DMS79 (cell line): Measurements from ENCODE around the gene TPRG1.
A peak's percentile ranks its signal among the peaks of the same experiment; 100 is the strongest.

Experiments used
- DNase-seq: peaks from one replicate; lab custom pipeline; 2025; lab: John Stamatoyannopoulos, UW

TPRG1 gene

GRCh38 chr3:189166321-189166720 lies 5.5 kb upstream of the TPRG1 start:
- DNase-seq, result no peak

GRCh38 chr3:189167027-189167766 lies 4.6 kb upstream of the TPRG1 start:
- DNase-seq, result peak; percentile 8

GRCh38 chr3:189168711-189169110 lies 3.1 kb upstream of the TPRG1 start:
- no peak for DNase-seq

GRCh38 chr3:189169728-189170127 lies 2.0 kb upstream of the TPRG1 start:
- no peak for DNase-seq

- no peak for DNase-seq
These were observed 1.2 kb upstream of the TPRG1 start for GRCh38 chr3:189170559-189170958.

- no peak for DNase-seq
These were observed 1.1 kb downstream of the TPRG1 start for GRCh38 chr3:189172668-189173419.

GRCh38 chr3:189184566-189184965 lies 12.8 kb downstream of the TPRG1 start:
- no peak for DNase-seq

- no peak for DNase-seq
These were observed 14.3 kb downstream of the TPRG1 start for GRCh38 chr3:189186101-189186500.

- no peak for DNase-seq
These were observed 16.7 kb downstream of the TPRG1 start for GRCh38 chr3:189188466-189188865.

- DNase-seq, result no peak
These were observed 21.0 kb downstream of the TPRG1 start for GRCh38 chr3:189192725-189193124.

- no peak for DNase-seq
These were observed 23.5 kb downstream of the TPRG1 start for GRCh38 chr3:189195302-189195701.

GRCh38 chr3:189202106-189202505 lies 30.3 kb downstream of the TPRG1 start:
- no peak for DNase-seq

GRCh38 chr3:189202583-189202982 lies 30.8 kb downstream of the TPRG1 start:
- DNase-seq, result no peak

- no peak for DNase-seq
These were observed 32.5 kb downstream of the TPRG1 start for GRCh38 chr3:189204167-189204866.

- no peak for DNase-seq
These were observed 33.2 kb downstream of the TPRG1 start for GRCh38 chr3:189204937-189205336.

GRCh38 chr3:189210251-189210770 lies 38.5 kb downstream of the TPRG1 start:
- no peak for DNase-seq

- DNase-seq, result no peak
These were observed 40.9 kb downstream of the TPRG1 start for GRCh38 chr3:189212681-189213080.

GRCh38 chr3:189214651-189215050 lies 42.9 kb downstream of the TPRG1 start:
- DNase-seq, result no peak

- DNase-seq, result peak; percentile 100
These were observed 51.3 kb downstream of the TPRG1 start for GRCh38 chr3:189222927-189223636.

- no peak for DNase-seq
These were observed 53.7 kb downstream of the TPRG1 start for GRCh38 chr3:189225431-189225830.

GRCh38 chr3:189227249-189227648 lies 55.5 kb downstream of the TPRG1 start:
- no peak for DNase-seq
